Endothelial cell of umbilical vein (primary cell): Measurements from ENCODE around the gene RAB24. TPM values are rescaled to one million over a fixed set of nuclear protein-coding genes. Genes with fewer than 3 reads are reported as not detected.

Experiments
- BruUV-seq: library from RNA; stranded (reverse); fragments of 400-500 nt; replicated peaks from 2 replicates; lab custom pipeline; 2021; lab: Mats Ljungman, UMichigan
- CTCF ChIA-PET: fragments of 300-600, 350-600 bp; sonication (Branson Sonifier 250); formaldehyde crosslinking; loops from one replicate; lab custom pipeline; 2021; ENCODE audit warnings: antibody characterized with exemption, inconsistent platforms; lab: Charles Lee
- POLR2A ChIA-PET: fragments of 300-600, 350-600 bp; sonication (Branson Sonifier 250); formaldehyde crosslinking; loops from one replicate; lab custom pipeline; 2021; ENCODE audit warnings: antibody characterized with exemption, inconsistent platforms; lab: Charles Lee
- DNase-seq: peaks from one replicate; pipeline ENCODE4 v3.0.0-alpha.2; 2011; ENCODE audit warnings: low read depth, low spot score
- FAIRE-seq: peaks from 2 replicates; lab custom pipeline; 2011; peaks lifted over from hg19 to GRCh38; lab: Jason Lieb, UNC
- H2AFZ ChIP-seq: 2 replicates; pipeline ENCODE4 v1.6.0; 2012; ENCODE audit warnings: low read depth, low read length, control low read depth, inconsistent platforms
- H3K27ac ChIP-seq: 2 replicates; pipeline ENCODE4 v1.5.1; 2011; ENCODE audit warnings: low read depth, mild to moderate bottlenecking, control low read depth, low read length, moderate library complexity; ENCODE audit not compliant: insufficient read depth
- H3K27me3 ChIP-seq, 2 experiments: 2 replicates each; pipeline versions ENCODE4 v1.6.0 to v1.6.1; 2011; ENCODE audit warnings: low read length in 2 of 2, mixed read lengths in 1 of 2; ENCODE audit not compliant: control insufficient read depth in 2 of 2, insufficient read depth in 2 of 2
- H3K36me3 ChIP-seq, 2 experiments: 2 replicates in 1 of 2; 3 replicates in 1 of 2; pipeline ENCODE4 v1.5.1; 2011; ENCODE audit warnings: low read length in 2 of 2, mild to moderate bottlenecking in 1 of 2, moderate library complexity in 1 of 2; ENCODE audit not compliant: control insufficient read depth in 2 of 2, insufficient read depth in 2 of 2; ENCODE audit errors: extremely low read depth in 1 of 2
- H3K4me1 ChIP-seq: 3 replicates; pipeline ENCODE4 v1.5.1; 2011; ENCODE audit warnings: mild to moderate bottlenecking, low read length; ENCODE audit not compliant: control insufficient read depth, insufficient read depth; ENCODE audit errors: extremely low read depth
- H3K4me2 ChIP-seq: 2 replicates; pipeline ENCODE4 v1.6.1; 2011; ENCODE audit warnings: low read length, control low read depth, mixed read lengths; ENCODE audit not compliant: insufficient read depth
- H3K4me3 ChIP-seq, 3 experiments: fragments of 200-600 bp in 1 of 3; sonication (generic), shearing (Covaris generic) in 1 of 3; replicated peaks in 1 of 3; 2 replicates each; pipeline ENCODE4 v1.5.1; 2011 to 2016; ENCODE audit warnings: control low read depth in 3 of 3, low read length in 3 of 3, mild to moderate bottlenecking in 2 of 3, inconsistent platforms in 1 of 3, low read depth in 1 of 3, moderate library complexity in 1 of 3; ENCODE audit not compliant: insufficient read depth in 1 of 3
- H3K79me2 ChIP-seq: 2 replicates; pipeline ENCODE4 v1.6.0; 2012; ENCODE audit warnings: low read length, inconsistent platforms; ENCODE audit not compliant: control insufficient read depth, insufficient read depth
- H3K9ac ChIP-seq: replicated peaks from 2 replicates; pipeline ENCODE3; 2011; ENCODE audit warnings: low read length, control low read depth; ENCODE audit not compliant: insufficient read depth; ENCODE audit errors: extremely low read depth
- H3K9me1 ChIP-seq: replicated peaks from 3 replicates; pipeline ENCODE4 v1.6.0; 2011; ENCODE audit warnings: mild to moderate bottlenecking, low read length; ENCODE audit not compliant: control insufficient read depth, insufficient read depth; ENCODE audit errors: extremely low read depth
- H3K9me3 ChIP-seq: replicated peaks from 2 replicates; pipeline ENCODE4 v1.5.1; 2012; ENCODE audit warnings: low read length, inconsistent platforms; ENCODE audit not compliant: control insufficient read depth, insufficient read depth
- H4K20me1 ChIP-seq: replicated peaks from 2 replicates; pipeline ENCODE3; 2011; ENCODE audit warnings: mild to moderate bottlenecking, low read length; ENCODE audit not compliant: control insufficient read depth, insufficient read depth; ENCODE audit errors: extremely low read depth
- CTCF ChIP-seq, 2 donors: IDR thresholded peaks; 1 replicate in 1 of 2; 2 replicates in 1 of 2; pipeline ENCODE4 v1.5.1; 2011; ENCODE audit warnings: low read length in 2 of 2, mild to moderate bottlenecking in 2 of 2, moderate library complexity in 2 of 2, control low read depth in 1 of 2, inconsistent platforms in 1 of 2, low read depth in 1 of 2; ENCODE audit not compliant: insufficient read depth in 1 of 2; ENCODE audit errors: extremely low read depth in 1 of 2
- EZH2 ChIP-seq: IDR thresholded peaks from 2 replicates; pipeline ENCODE4 v1.6.1; 2012; ENCODE audit warnings: borderline replicate concordance, low read depth, mild to moderate bottlenecking, moderate library complexity, low read length, inconsistent platforms; ENCODE audit not compliant: severe bottlenecking
- FOS ChIP-seq: IDR thresholded peaks from 2 replicates; pipeline ENCODE4 v1.6.1; 2011; ENCODE audit warnings: mild to moderate bottlenecking, low read length, moderate library complexity, borderline replicate concordance; ENCODE audit not compliant: insufficient read depth
- GATA2 ChIP-seq: IDR thresholded peaks from 2 replicates; pipeline ENCODE4 v1.7.0; 2011; ENCODE audit warnings: low read depth, mild to moderate bottlenecking, moderate library complexity, mixed read lengths, low read length; ENCODE audit not compliant: insufficient read length, insufficient read depth
- JUN ChIP-seq: IDR thresholded peaks from 2 replicates; pipeline ENCODE4 v1.6.1; 2011; ENCODE audit warnings: borderline replicate concordance, low read depth; ENCODE audit not compliant: insufficient read length, insufficient read depth
- MAX ChIP-seq: IDR thresholded peaks from 2 replicates; pipeline ENCODE4 v1.6.1; 2011; ENCODE audit not compliant: insufficient read depth, insufficient read length
- MYC ChIP-seq: IDR thresholded peaks from one replicate; pipeline ENCODE4 v1.6.1; 2011; ENCODE audit warnings: mild to moderate bottlenecking, low read depth, low read length
- POLR2A ChIP-seq: IDR thresholded peaks from 2 replicates; pipeline ENCODE4 v1.6.1; 2012; ENCODE audit warnings: low read depth, mild to moderate bottlenecking, control low read depth, low read length
- POLR2AphosphoS5 ChIP-seq: IDR thresholded peaks from 2 replicates; pipeline ENCODE4 v1.6.1; 2012; ENCODE audit warnings: low read depth, mild to moderate bottlenecking, control low read depth, low read length, moderate library complexity; ENCODE audit not compliant: insufficient read depth
- dilution Hi-C: fragments of 300-500 bp; cut with MboI; formaldehyde crosslinking; loops from one replicate; pipeline ENCODE4 v1.15.0; 2019; ENCODE audit warnings: low sequenced_read_pairs; ENCODE audit not compliant: extremely low pct_ligation_motif_present
- intact Hi-C: fragments of 100-400 bp; cut with micrococcal nuclease; formaldehyde crosslinking; loops from one replicate; pipeline ENCODE4 v1.10.0; 2022
- polyA plus RNA-seq, 4 experiments: library from polyadenylated mRNA; depleted of rRNA in 3 of 4; stranded (reverse) in 3 of 4; unstranded in 1 of 4; fragments of >200 nt; gene quantifications; 2 replicates each; pipeline versions ENCODE4 v1.2.1 to v1.2.3, GENCODE V29; 2011 to 2012; ENCODE audit warnings: missing spikeins in 1 of 4
- total RNA-seq: library from RNA; stranded (reverse); gene quantifications from 2 replicates; pipeline ENCODE4 v1.2.3, GENCODE V29; 2021

The RAB24 gene
- total and polyA plus RNA-seq, 2 donors (not counting 3 experiments of a cell fraction or from before 2014, with no cell fraction given), result 20.7 to 44.0 TPM

- no peak overlapping the region for H3K27ac ChIP-seq
- no peaks in the 10 kb centered on the region for H3K27me3 ChIP-seq
- intact Hi-C loops (no loop called here), dilution Hi-C loops (no loop called here)
- DNase-seq (no peak), FAIRE-seq (peak; percentile 31)
- no peaks in the 10 kb centered on the region for H3K9me3 ChIP-seq
- H4K20me1 ChIP-seq, result no peaks in the 10 kb centered on the region
- H3K79me2 ChIP-seq, result no peaks in the 10 kb centered on the region
- no peak overlapping the region for H3K4me2 ChIP-seq
- H2AFZ ChIP-seq, result no peak overlapping the region
- TF ChIP-seq JUN (no peak), FOS (no peak), CTCF (IDR thresholded peaks at IDR 0.05; ENCODE audit: extremely low read depth in 1 of 2, insufficient read depth in 1 of 2, low read depth in 1 of 2, low read length in 2 of 2) (no peak), MYC (no peak), POLR2A (no peak), EZH2 (no peak), MAX (no peak), GATA2 (no peak), POLR2AphosphoS5 (no peak)
- H3K4me1 ChIP-seq, result no peaks in the 10 kb centered on the region
- BruUV-seq, result no TSS peak
- no peak overlapping the region for H3K9ac ChIP-seq
- H3K9me1 ChIP-seq, result no peaks in the 10 kb centered on the region
- CTCF ChIA-PET, result interaction anchor here (1.3 kb wide), 1 partner anchor 25 kb away, joined by 3 read pairs; no protein-coding TSS in a partner anchor
- H3K4me3 ChIP-seq, result no peak overlapping the region
- POLR2A ChIA-PET, result interaction anchor here (0.6 kb wide), 1 partner anchor 24 kb away, joined by 4 read pairs; no protein-coding TSS in a partner anchor
- peaks cover 20 to 21% of the 10 kb centered on the region in 2 experiments for H3K36me3 ChIP-seq
These were observed 34.2 kb downstream of the RAB24 start for GRCh38 chr5:177269232-177269895.
